Fibroblast of mammary gland (primary cell): ENCODE measurements around the gene LRRC3.

Experiments
- DNase-seq: peaks from one replicate; pipeline ENCODE4 v3.0.0-alpha.2; 2010; ENCODE audit warnings: low read depth
- H3K4me3 ChIP-seq: 2 replicates; pipeline ENCODE4 v1.5.1; 2011; ENCODE audit warnings: low read depth, mild to moderate bottlenecking, low read length, moderate library complexity; ENCODE audit not compliant: control insufficient read depth
- CTCF ChIP-seq: conservative IDR thresholded peaks from 2 replicates; pipeline ENCODE4 v1.5.1; 2011; ENCODE audit warnings: low read depth, low read length, inconsistent platforms; ENCODE audit not compliant: control insufficient read depth, insufficient read depth

The LRRC3 gene

GRCh38 chr21:44431300-44431699 lies 24.0 kb upstream of the LRRC3 start:
- DNase-seq: no peak
- TF ChIP-seq CTCF: no peak
- no peak overlapping the region for H3K4me3 ChIP-seq

GRCh38 chr21:44432841-44433790 lies 22.2 kb upstream of the LRRC3 start:
- DNase-seq: no peak
- no peak for TF ChIP-seq CTCF
- H3K4me3 ChIP-seq: no peak overlapping the region

- H3K4me3 ChIP-seq: no peak overlapping the region
- no peak for TF ChIP-seq CTCF
- no peak for DNase-seq
Measured at GRCh38 chr21:44433791-44434567, 21.3 kb upstream of the LRRC3 start.

- H3K4me3 ChIP-seq: no peak overlapping the region
- no peak for DNase-seq
- TF ChIP-seq CTCF: no peak
Measured at GRCh38 chr21:44434568-44434925, 20.8 kb upstream of the LRRC3 start.

- DNase-seq: no peak
- TF ChIP-seq CTCF: no peak
- H3K4me3 ChIP-seq: no peak overlapping the region
Measured at GRCh38 chr21:44434936-44435635, 20.2 kb upstream of the LRRC3 start.

- no peak overlapping the region for H3K4me3 ChIP-seq
- DNase-seq: no peak
- no peak for TF ChIP-seq CTCF
Measured at GRCh38 chr21:44436111-44436611, 19.1 kb upstream of the LRRC3 start.
